HG02870 (cell line): ENCODE data around the gene MYH7.

Experiments
- ATAC-seq: cut with Tn5 transposase; IDR thresholded peaks from one replicate; pipeline ENCODE4 v1.9.1; 2021; ENCODE audit warnings: mild to moderate bottlenecking, moderate library complexity; ENCODE audit not compliant: unreplicated experiment

MYH7 gene

DNA sequence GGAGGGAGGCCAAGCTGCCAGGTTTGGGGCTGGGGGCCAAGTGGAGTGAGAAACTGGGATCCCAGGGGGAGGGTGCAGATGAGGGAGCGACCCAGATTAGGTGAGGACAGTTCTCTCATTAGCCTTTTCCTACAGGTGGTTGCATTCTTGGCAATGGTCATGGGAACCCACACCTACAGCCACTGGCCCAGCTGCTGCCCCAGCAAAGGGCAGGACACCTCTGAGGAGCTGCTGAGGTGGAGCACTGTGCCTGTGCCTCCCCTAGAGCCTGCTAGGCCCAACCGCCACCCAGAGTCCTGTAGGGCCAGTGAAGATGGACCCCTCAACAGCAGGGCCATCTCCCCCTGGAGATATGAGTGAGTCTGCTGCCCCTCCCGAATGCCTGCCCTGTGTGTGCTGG, 62.4 kb downstream of the MYH7 start:
- no peak for ATAC-seq

DNA sequence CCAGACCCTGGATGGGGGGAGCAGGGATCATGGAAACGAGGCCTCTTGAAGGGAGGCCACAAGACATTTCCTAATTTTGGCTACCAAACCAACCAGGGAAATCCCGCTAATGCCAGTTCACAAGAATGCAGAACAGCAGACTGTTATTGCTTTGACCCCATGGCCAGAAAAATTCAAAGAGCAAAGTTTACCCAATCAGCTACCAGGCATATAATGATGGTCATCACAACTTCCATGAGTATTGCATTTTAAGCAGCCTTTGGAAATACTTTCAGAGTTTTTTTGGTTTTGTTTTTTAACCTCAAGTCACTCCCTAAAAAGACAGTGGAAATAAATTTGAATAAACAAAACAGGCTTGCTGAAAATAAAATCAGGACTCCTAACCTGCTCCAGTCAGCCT, 63.0 kb downstream of the MYH7 start, which contains the start of gene IL25:
TSS of gene IL25 (plus strand) at position 301 of the 400 bp plus-strand sequence.
- no peak for ATAC-seq

GRCh38 chr14:23371865-23372264, 63.6 kb downstream of the MYH7 start:
- ATAC-seq = no peak

GRCh38 chr14:23370221-23370620, 65.2 kb downstream of the MYH7 start:
- ATAC-seq = no peak

DNA sequence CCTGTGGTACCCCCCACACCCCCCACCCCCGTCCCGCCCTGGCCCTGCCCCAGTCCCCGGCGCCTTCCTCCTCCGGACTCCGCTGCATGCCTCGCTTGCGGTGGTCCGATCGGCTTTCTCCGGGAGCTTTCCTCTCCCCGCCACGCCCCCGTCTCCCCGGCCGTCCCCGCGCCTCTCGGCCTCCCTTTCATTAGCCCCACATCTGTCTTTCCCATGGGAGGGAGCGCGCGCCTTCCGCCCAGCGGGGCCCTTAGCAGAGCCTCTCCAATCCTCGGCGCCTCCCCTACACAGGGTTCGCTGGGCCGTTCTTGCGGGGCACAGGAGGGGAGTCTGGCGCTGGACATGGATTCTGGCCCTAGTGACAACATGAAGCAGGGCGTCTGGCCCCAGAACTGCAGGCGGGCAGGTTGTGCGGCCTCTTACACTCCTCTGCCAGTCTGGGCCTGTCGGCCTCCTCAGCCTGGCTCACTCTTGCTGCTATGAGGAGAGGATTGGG, 69.0 kb downstream of the MYH7 start:
- no peak for ATAC-seq

GRCh38 chr14:23365732-23366425, 69.6 kb downstream of the MYH7 start:
- ATAC-seq = no peak

- ATAC-seq = no peak
These were observed 70.3 kb downstream of the MYH7 start, which contains the start of gene EFS for GRCh38 chr14:23365036-23365731. Gene EFS, minus strand, starts transcription at chr14:23365172. Its CDS starts 147 bp downstream, at chr14:23365025.

DNA sequence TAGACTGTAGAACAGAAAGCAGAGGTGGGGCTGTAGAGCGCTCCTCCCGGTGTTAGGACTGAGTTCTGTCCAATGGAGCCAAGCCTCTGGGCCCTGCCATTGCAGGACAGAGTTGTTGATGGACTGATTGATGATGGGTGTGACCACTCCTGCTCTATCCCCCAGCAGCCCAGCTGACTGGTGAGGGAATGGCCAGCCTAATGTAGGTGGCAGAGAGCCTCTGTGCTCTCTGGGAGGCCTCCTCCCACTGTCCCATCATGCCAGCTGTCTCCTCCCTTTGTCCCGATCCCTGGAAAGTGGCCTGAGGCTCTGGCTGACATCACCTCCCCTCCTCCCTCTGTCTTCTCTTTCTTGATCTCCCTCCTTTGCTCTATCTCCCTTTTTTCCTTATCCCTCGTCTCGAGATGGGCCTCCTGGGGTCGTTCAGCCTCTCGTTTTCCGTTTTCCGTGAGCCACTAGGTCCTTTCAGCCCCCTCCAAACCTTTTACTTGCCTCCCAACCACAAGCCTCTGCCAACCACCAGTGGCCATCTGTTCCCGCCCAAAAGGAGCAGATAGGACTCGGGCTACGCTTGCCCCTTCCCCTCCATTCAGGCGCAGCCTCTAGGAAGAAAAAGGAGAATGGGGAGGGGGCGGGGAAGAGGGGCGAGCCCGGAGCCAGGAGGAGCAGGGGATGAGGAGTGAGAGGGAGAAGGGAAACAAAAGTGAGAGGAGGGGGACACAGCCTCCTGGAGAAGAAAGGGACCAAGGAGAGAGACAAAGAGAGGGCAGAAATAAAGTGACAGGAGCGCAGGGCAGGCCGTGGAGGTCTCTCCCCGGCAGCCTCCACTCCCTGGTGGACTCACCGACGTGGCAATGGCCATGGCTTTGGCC, 71.1 kb downstream of the MYH7 start:
- ATAC-seq = no peak
